GM12878 (cell line): ENCODE measurements around the gene FHL3. TPM values are rescaled to one million over a fixed set of nuclear protein-coding genes. Genes with fewer than 3 reads are reported as not detected.

Experiments
- BMI1 ChIP-seq: fragments of 450-650 bp; IDR thresholded peaks from 2 replicates; pipeline ENCODE4 v1.6.1; 2016; ENCODE audit warnings: mild to moderate bottlenecking, moderate library complexity, borderline replicate concordance
- CBX3 ChIP-seq: fragments of 200-600 bp; sonication (generic); IDR thresholded peaks from 2 replicates; pipeline ENCODE4 v1.6.1; 2016; ENCODE audit warnings: low read depth, borderline replicate concordance
- CREM ChIP-seq: IDR thresholded peaks from 2 replicates; pipeline ENCODE4 v1.6.1; 2014; ENCODE audit warnings: antibody characterized with exemption, low read depth
- ETV6 ChIP-seq, 2 experiments: fragments of 450-650 bp in 1 of 2; IDR thresholded peaks in 1 of 2; conservative IDR thresholded peaks in 1 of 2; 2 replicates each; pipeline ENCODE4 v1.6.1; 2014; ENCODE audit warnings: antibody characterized with exemption in 1 of 2, borderline replicate concordance in 1 of 2, low read depth in 1 of 2, mild to moderate bottlenecking in 1 of 2, moderate library complexity in 1 of 2
- FOS ChIP-seq: IDR thresholded peaks from 3 replicates; pipeline ENCODE4 v1.6.1; 2011; ENCODE audit warnings: borderline replicate concordance; ENCODE audit not compliant: insufficient read length; ENCODE audit errors: extremely low read depth
- HDAC2 ChIP-seq: fragments of 200-600 bp; sonication (generic); IDR thresholded peaks from 2 replicates; pipeline ENCODE4 v1.6.1; 2017
- HDAC6 ChIP-seq: fragments of 200-600 bp; sonication (generic); IDR thresholded peaks from one replicate; pipeline ENCODE4 v1.8.0; 2017; ENCODE audit warnings: antibody characterized with exemption; ENCODE audit not compliant: unreplicated experiment
- HDGF ChIP-seq: fragments of 450-650 bp; IDR thresholded peaks from 2 replicates; pipeline ENCODE4 v1.6.1; 2016; ENCODE audit warnings: antibody characterized with exemption
- MEF2A ChIP-seq: IDR thresholded peaks from 2 replicates; pipeline ENCODE4 v1.6.1; 2011; ENCODE audit warnings: low read depth, mild to moderate bottlenecking, low read length, moderate library complexity; ENCODE audit not compliant: insufficient read depth
- NFIC ChIP-seq: IDR thresholded peaks from 2 replicates; pipeline ENCODE4 v1.6.1; 2012; ENCODE audit warnings: low read depth, mild to moderate bottlenecking, inconsistent platforms, low read length, moderate library complexity
- NR2C2 ChIP-seq: IDR thresholded peaks from 2 replicates; pipeline ENCODE4 v1.6.1; 2011; ENCODE audit warnings: borderline replicate concordance, low read depth; ENCODE audit not compliant: control insufficient read depth, insufficient read length
- NR2F1 ChIP-seq: fragments of 450-650 bp; conservative IDR thresholded peaks from 2 replicates; pipeline ENCODE4 v1.6.1; 2017; ENCODE audit warnings: mild to moderate bottlenecking
- NRF1 ChIP-seq: conservative IDR thresholded peaks from 2 replicates; pipeline ENCODE4 v1.6.1; 2011; ENCODE audit warnings: mild to moderate bottlenecking, low read depth, low read length, improper control_type of control experiment
- POLR2A ChIP-seq: IDR thresholded peaks from 2 replicates; pipeline ENCODE4 v1.6.1; 2011; ENCODE audit warnings: low read depth, mild to moderate bottlenecking, low read length
- SMC3 ChIP-seq: IDR thresholded peaks from 2 replicates; pipeline ENCODE4 v1.6.1; 2011; ENCODE audit warnings: low read length, improper control_type of control experiment, borderline replicate concordance
- SUPT20H ChIP-seq: IDR thresholded peaks from 2 replicates; pipeline ENCODE4 v1.6.1; 2011; ENCODE audit warnings: low read depth, mild to moderate bottlenecking, low read length, moderate library complexity, borderline replicate concordance; ENCODE audit not compliant: control insufficient read depth
- ZBED1 ChIP-seq: IDR thresholded peaks from 2 replicates; pipeline ENCODE4 v1.6.1; 2016; ENCODE audit warnings: borderline replicate concordance
- polyA plus RNA-seq, 11 experiments: library from polyadenylated mRNA; depleted of rRNA in 4 of 11; unstranded in 6 of 11; stranded (reverse) in 5 of 11; fragments of >200 nt; fragmentation: Nextera tagmentation in 4 of 11; fragmentation: Illumina TruSeq in 1 of 11; extraction: Ambion mirVana in 4 of 11; extraction: Trizol in 1 of 11; gene quantifications; 1 replicate in 1 of 11; 2 replicates in 10 of 11; pipeline versions ENCODE4 v1.2.1 to v1.2.3, GENCODE V29; 2011 to 2016; ENCODE audit warnings: inconsistent platforms in 2 of 11, missing spikeins in 2 of 11, low read depth in 1 of 11
- total RNA-seq, 4 experiments: library from RNA; depleted of rRNA in 3 of 4; stranded (reverse); fragments of >200 nt in 3 of 4; fragmentation: Illumina TruSeq in 1 of 4; extraction: Trizol in 1 of 4; gene quantifications; 2 replicates each; pipeline versions ENCODE4 v1.2.1 to v1.2.3, GENCODE V29; 2013 to 2021
- TF ChIP-seq, protein P1 (sequence below): IDR thresholded peaks from 2 replicates; pipeline ENCODE4 v1.6.1; 2012; ENCODE audit warnings: low read depth, low read length, improper control_type of control experiment
- TF ChIP-seq, protein P2 (sequence below): fragments of 150-350 bp; IDR thresholded peaks from 2 replicates; pipeline ENCODE4 v1.6.1; 2016; ENCODE audit warnings: low read depth, low read length
- TF ChIP-seq, protein P3 (sequence below): fragments of 450-650 bp; formaldehyde crosslinking; IDR thresholded peaks from 2 replicates; pipeline ENCODE4 v1.4.0; 2022; ENCODE audit warnings: mild to moderate bottlenecking, moderate library complexity
- TF ChIP-seq, protein P4 (sequence below): IDR thresholded peaks from 2 replicates; pipeline ENCODE4 v1.6.1; 2012; ENCODE audit warnings: mild to moderate bottlenecking, low read depth, low read length

FHL3 gene
- total and polyA plus RNA-seq, 10 of the 15 experiments (the other 5 are each of a cell fraction or from before 2014, with no cell fraction given): 0.26 to 13.9 (median 7.9) TPM

DNA sequence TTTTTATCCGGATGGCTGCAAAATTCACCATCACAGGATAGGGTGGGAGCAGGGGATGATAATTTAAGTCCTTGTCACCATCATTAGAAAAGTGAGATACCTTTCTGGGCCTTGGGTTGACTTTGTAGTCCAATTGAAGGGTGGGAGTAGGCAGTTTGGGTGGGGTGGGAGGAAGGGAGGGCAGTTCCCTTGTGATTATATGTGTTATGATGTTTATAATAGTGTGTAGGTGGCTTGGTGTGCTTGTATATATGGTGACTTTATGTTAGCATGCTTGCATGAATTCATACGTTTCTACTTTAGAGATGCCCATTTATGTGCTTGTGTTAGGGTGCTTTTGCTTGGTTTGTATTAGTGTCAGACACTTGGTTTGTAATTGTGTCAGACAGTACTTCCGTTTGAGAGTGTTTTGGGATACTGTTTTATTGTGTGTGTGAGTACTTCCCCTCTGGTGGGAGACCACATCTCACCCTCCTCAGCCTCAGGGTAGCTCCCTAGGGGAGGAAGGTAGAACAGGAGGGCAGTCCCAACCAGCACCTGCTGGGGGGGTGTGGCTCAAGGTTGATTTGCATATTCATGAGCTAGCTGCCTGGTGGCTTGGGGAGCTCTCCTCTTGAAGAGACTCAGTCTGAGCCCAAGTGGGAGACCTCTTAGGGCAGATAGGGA is 47.6 kb upstream of the FHL3 start (continued):
- TF ChIP-seq, protein P1, sequence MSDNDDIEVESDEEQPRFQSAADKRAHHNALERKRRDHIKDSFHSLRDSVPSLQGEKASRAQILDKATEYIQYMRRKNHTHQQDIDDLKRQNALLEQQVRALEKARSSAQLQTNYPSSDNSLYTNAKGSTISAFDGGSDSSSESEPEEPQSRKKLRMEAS: no peak
- TF ChIP-seq MEF2A (no peak), CREM (no peak), NR2F1 (peak; percentile 72), POLR2A (no peak), ZBED1 (no peak), FOS (no peak), ETV6 (conservative IDR thresholded peaks at IDR 0.05 in 1 of 2, IDR thresholded peaks at IDR 0.05 in 1 of 2; ENCODE audit: borderline replicate concordance in 1 of 2, low read depth in 1 of 2) (no peak), HDAC2 (no peak), CBX3 (no peak), NRF1 (no peak), SUPT20H (no peak), NR2C2 (no peak), HDGF (0 out of 2 replicates have a peak, but pooled peaks have one; percentile 34), SMC3 (no peak), NFIC (no peak), BMI1 (no peak), HDAC6 (no peak)
- TF ChIP-seq, protein P2, sequence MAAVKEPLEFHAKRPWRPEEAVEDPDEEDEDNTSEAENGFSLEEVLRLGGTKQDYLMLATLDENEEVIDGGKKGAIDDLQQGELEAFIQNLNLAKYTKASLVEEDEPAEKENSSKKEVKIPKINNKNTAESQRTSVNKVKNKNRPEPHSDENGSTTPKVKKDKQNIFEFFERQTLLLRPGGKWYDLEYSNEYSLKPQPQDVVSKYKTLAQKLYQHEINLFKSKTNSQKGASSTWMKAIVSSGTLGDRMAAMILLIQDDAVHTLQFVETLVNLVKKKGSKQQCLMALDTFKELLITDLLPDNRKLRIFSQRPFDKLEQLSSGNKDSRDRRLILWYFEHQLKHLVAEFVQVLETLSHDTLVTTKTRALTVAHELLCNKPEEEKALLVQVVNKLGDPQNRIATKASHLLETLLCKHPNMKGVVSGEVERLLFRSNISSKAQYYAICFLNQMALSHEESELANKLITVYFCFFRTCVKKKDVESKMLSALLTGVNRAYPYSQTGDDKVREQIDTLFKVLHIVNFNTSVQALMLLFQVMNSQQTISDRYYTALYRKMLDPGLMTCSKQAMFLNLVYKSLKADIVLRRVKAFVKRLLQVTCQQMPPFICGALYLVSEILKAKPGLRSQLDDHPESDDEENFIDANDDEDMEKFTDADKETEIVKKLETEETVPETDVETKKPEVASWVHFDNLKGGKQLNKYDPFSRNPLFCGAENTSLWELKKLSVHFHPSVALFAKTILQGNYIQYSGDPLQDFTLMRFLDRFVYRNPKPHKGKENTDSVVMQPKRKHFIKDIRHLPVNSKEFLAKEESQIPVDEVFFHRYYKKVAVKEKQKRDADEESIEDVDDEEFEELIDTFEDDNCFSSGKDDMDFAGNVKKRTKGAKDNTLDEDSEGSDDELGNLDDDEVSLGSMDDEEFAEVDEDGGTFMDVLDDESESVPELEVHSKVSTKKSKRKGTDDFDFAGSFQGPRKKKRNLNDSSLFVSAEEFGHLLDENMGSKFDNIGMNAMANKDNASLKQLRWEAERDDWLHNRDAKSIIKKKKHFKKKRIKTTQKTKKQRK: no peak
- TF ChIP-seq, protein P3, sequence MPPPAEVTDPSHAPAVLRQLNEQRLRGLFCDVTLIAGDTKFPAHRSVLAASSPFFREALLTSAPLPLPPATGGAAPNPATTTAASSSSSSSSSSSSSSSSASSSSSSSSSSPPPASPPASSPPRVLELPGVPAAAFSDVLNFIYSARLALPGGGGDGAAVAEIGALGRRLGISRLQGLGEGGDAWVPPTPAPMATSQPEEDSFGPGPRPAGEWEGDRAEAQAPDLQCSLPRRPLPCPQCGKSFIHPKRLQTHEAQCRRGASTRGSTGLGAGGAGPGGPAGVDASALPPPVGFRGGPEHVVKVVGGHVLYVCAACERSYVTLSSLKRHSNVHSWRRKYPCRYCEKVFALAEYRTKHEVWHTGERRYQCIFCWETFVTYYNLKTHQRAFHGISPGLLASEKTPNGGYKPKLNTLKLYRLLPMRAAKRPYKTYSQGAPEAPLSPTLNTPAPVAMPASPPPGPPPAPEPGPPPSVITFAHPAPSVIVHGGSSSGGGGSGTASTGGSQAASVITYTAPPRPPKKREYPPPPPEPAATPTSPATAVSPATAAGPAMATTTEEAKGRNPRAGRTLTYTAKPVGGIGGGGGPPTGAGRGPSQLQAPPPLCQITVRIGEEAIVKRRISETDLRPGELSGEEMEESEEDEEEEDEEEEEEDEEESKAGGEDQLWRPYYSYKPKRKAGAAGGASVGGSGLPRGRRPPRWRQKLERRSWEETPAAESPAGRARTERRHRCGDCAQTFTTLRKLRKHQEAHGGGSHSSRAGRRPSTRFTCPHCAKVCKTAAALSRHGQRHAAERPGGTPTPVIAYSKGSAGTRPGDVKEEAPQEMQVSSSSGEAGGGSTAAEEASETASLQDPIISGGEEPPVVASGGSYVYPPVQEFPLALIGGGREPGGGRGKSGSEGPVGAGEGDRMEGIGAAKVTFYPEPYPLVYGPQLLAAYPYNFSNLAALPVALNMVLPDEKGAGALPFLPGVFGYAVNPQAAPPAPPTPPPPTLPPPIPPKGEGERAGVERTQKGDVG: no peak
- TF ChIP-seq, protein P4, sequence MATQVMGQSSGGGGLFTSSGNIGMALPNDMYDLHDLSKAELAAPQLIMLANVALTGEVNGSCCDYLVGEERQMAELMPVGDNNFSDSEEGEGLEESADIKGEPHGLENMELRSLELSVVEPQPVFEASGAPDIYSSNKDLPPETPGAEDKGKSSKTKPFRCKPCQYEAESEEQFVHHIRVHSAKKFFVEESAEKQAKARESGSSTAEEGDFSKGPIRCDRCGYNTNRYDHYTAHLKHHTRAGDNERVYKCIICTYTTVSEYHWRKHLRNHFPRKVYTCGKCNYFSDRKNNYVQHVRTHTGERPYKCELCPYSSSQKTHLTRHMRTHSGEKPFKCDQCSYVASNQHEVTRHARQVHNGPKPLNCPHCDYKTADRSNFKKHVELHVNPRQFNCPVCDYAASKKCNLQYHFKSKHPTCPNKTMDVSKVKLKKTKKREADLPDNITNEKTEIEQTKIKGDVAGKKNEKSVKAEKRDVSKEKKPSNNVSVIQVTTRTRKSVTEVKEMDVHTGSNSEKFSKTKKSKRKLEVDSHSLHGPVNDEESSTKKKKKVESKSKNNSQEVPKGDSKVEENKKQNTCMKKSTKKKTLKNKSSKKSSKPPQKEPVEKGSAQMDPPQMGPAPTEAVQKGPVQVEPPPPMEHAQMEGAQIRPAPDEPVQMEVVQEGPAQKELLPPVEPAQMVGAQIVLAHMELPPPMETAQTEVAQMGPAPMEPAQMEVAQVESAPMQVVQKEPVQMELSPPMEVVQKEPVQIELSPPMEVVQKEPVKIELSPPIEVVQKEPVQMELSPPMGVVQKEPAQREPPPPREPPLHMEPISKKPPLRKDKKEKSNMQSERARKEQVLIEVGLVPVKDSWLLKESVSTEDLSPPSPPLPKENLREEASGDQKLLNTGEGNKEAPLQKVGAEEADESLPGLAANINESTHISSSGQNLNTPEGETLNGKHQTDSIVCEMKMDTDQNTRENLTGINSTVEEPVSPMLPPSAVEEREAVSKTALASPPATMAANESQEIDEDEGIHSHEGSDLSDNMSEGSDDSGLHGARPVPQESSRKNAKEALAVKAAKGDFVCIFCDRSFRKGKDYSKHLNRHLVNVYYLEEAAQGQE: no peak
